Neural cell (in vitro differentiated cells): ENCODE results near the gene YIF1B. TPM values are rescaled to one million over a fixed set of nuclear protein-coding genes. Genes with fewer than 3 reads are reported as not detected.

Experiments
- H2AFZ ChIP-seq: fragments of 200-600, 300-800 bp; sonication (generic), shearing (Covaris generic); 2 replicates; pipeline ENCODE4 v1.6.0; 2014; ENCODE audit warnings: low read depth, mild to moderate bottlenecking, antibody characterized with exemption, low read length, moderate library complexity
- H3F3A ChIP-seq: fragments of 200-600 bp; shearing (Covaris generic); 2 replicates; pipeline ENCODE4 v1.6.1; 2016; ENCODE audit warnings: mild to moderate bottlenecking, moderate library complexity, mixed read lengths, antibody characterized with exemption, low read length; ENCODE audit not compliant: insufficient read depth, poor library complexity, severe bottlenecking
- H3K27ac ChIP-seq: fragments of 200-600, 300-800 bp; sonication (generic), shearing (Covaris generic); 2 replicates; pipeline ENCODE4 v1.5.1; 2014; ENCODE audit warnings: mild to moderate bottlenecking, low read length, moderate library complexity
- H3K27me3 ChIP-seq: fragments of 300-800, 200-600 bp; sonication (generic), shearing (Covaris generic); 2 replicates; pipeline ENCODE4 v1.6.0; 2014; ENCODE audit warnings: mild to moderate bottlenecking, low read depth, low read length, moderate library complexity; ENCODE audit not compliant: insufficient read depth
- H3K36me3 ChIP-seq: fragments of 300-800, 200-600 bp; sonication (generic), shearing (Covaris generic); 2 replicates; pipeline ENCODE4 v1.5.1; 2014; ENCODE audit warnings: mild to moderate bottlenecking, antibody characterized with exemption, low read length, moderate library complexity; ENCODE audit not compliant: insufficient read depth
- H3K4me2 ChIP-seq: fragments of 300-800, 200-600 bp; sonication (generic), shearing (Covaris generic); 2 replicates; pipeline ENCODE4 v1.6.0; 2014; ENCODE audit warnings: mild to moderate bottlenecking, low read length
- H3K4me3 ChIP-seq: fragments of 300-800, 200-600 bp; sonication (generic), shearing (Covaris generic); 2 replicates; pipeline ENCODE4 v1.5.1; 2014; ENCODE audit warnings: mild to moderate bottlenecking, low read length, moderate library complexity
- H3K79me2 ChIP-seq: fragments of 200-600 bp; shearing (Covaris generic); replicated peaks from 2 replicates; pipeline ENCODE4 v1.6.0; 2014; ENCODE audit warnings: mild to moderate bottlenecking, low read length, moderate library complexity; ENCODE audit not compliant: insufficient read depth
- H3K9ac ChIP-seq: fragments of 300-800, 200-600 bp; sonication (generic), shearing (Covaris generic); 2 replicates; pipeline ENCODE4 v1.6.1; 2016; ENCODE audit warnings: mild to moderate bottlenecking, low read length, mixed read lengths
- H3K9me2 ChIP-seq: fragments of 200-600 bp; shearing (Covaris generic); 2 replicates; pipeline ENCODE4 v1.6.1; 2016; ENCODE audit warnings: mild to moderate bottlenecking, low read length, mixed read lengths; ENCODE audit not compliant: insufficient read depth
- H3K9me3 ChIP-seq: fragments of 200-600, 300-800 bp; sonication (generic), shearing (Covaris generic); 2 replicates; pipeline ENCODE4 v1.6.1; 2016; ENCODE audit warnings: mild to moderate bottlenecking, mixed run types, low read length, moderate library complexity, mixed read lengths
- H4K20me1 ChIP-seq: fragments of 200-600 bp; shearing (Covaris generic); 2 replicates; pipeline ENCODE4 v1.6.1; 2016; ENCODE audit warnings: mild to moderate bottlenecking, mixed run types; ENCODE audit not compliant: insufficient read depth
- EP300 ChIP-seq: fragments of 450-650 bp; conservative IDR thresholded peaks from 2 replicates; pipeline ENCODE4 v1.6.1; 2014; ENCODE audit warnings: antibody characterized with exemption, mild to moderate bottlenecking, moderate library complexity; ENCODE audit not compliant: poor library complexity, severe bottlenecking
- EZH2 ChIP-seq: fragments of 200-600, 300-800 bp; shearing (Covaris generic), sonication (generic); IDR thresholded peaks from 2 replicates; pipeline ENCODE4 v1.6.1; 2014; ENCODE audit warnings: antibody characterized with exemption, low read length, borderline replicate concordance, mild to moderate bottlenecking; ENCODE audit not compliant: insufficient read depth, poor library complexity, severe bottlenecking
- MXI1 ChIP-seq: fragments of 450-650 bp; conservative IDR thresholded peaks from 2 replicates; pipeline ENCODE4 v1.6.1; 2014; ENCODE audit warnings: antibody characterized with exemption, mild to moderate bottlenecking; ENCODE audit not compliant: poor library complexity, severe bottlenecking
- POLR2AphosphoS5 ChIP-seq: IDR thresholded peaks from 2 replicates; pipeline ENCODE4 v1.6.1; 2012
- RAD21 ChIP-seq: fragments of 450-650 bp; conservative IDR thresholded peaks from 2 replicates; pipeline ENCODE4 v1.6.1; 2014; ENCODE audit warnings: antibody characterized with exemption, mild to moderate bottlenecking, moderate library complexity
- SMC3 ChIP-seq: fragments of 450-650 bp; conservative IDR thresholded peaks from 2 replicates; pipeline ENCODE4 v1.6.1; 2014; ENCODE audit warnings: antibody characterized with exemption, mild to moderate bottlenecking, moderate library complexity; ENCODE audit not compliant: poor library complexity
- TAF1 ChIP-seq: IDR thresholded peaks from 2 replicates; pipeline ENCODE4 v1.6.1; 2012; ENCODE audit warnings: low read depth
- polyA plus RNA-seq: library from polyadenylated mRNA; depleted of rRNA; stranded (reverse); fragments of >200 nt; gene quantifications from 2 replicates; pipeline ENCODE4 v1.2.3, GENCODE V29; 2014
- TF ChIP-seq, protein P1 (sequence below): fragments of 450-650 bp; IDR thresholded peaks from 2 replicates; pipeline ENCODE4 v1.5.1; 2014; ENCODE audit warnings: antibody characterized with exemption, mild to moderate bottlenecking, moderate library complexity; ENCODE audit not compliant: poor library complexity, severe bottlenecking
- TF ChIP-seq, protein P2 (sequence below): IDR thresholded peaks from 2 replicates; pipeline ENCODE4 v1.6.1; 2012; ENCODE audit warnings: borderline replicate concordance

The YIF1B gene
- polyA plus RNA-seq, 1 donor from 2014 or later = 84.0 TPM

DNA sequence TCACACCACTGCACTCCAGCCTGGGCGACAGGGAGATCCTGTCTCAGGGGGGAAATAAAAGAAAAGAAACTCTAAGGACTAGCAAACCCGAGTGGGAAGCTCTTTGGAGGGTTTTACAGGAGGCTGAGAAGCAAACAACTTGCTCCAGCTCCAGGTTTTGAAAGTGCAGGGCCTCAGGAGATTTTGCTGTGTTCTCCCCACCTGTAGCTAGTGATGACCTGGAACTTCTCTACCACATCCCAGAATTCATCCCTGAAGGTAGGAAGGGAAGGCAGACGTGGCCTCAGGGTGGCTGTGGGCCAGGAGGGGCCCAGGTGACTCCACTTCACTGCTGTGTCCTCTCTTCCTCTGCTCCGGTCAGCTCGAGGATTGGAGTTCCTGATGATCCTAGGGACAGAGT lies 42.3 kb upstream of the YIF1B start:
- peaks cover 23% of the 10 kb centered on the region for H3K27me3 ChIP-seq
- TF ChIP-seq TAF1 (no peak), EP300 (no peak), EZH2 (no peak), MXI1 (no peak), SMC3 (no peak), POLR2AphosphoS5 (no peak), RAD21 (no peak)
- TF ChIP-seq, protein P1, sequence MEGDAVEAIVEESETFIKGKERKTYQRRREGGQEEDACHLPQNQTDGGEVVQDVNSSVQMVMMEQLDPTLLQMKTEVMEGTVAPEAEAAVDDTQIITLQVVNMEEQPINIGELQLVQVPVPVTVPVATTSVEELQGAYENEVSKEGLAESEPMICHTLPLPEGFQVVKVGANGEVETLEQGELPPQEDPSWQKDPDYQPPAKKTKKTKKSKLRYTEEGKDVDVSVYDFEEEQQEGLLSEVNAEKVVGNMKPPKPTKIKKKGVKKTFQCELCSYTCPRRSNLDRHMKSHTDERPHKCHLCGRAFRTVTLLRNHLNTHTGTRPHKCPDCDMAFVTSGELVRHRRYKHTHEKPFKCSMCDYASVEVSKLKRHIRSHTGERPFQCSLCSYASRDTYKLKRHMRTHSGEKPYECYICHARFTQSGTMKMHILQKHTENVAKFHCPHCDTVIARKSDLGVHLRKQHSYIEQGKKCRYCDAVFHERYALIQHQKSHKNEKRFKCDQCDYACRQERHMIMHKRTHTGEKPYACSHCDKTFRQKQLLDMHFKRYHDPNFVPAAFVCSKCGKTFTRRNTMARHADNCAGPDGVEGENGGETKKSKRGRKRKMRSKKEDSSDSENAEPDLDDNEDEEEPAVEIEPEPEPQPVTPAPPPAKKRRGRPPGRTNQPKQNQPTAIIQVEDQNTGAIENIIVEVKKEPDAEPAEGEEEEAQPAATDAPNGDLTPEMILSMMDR = no peak
- TF ChIP-seq, protein P2, sequence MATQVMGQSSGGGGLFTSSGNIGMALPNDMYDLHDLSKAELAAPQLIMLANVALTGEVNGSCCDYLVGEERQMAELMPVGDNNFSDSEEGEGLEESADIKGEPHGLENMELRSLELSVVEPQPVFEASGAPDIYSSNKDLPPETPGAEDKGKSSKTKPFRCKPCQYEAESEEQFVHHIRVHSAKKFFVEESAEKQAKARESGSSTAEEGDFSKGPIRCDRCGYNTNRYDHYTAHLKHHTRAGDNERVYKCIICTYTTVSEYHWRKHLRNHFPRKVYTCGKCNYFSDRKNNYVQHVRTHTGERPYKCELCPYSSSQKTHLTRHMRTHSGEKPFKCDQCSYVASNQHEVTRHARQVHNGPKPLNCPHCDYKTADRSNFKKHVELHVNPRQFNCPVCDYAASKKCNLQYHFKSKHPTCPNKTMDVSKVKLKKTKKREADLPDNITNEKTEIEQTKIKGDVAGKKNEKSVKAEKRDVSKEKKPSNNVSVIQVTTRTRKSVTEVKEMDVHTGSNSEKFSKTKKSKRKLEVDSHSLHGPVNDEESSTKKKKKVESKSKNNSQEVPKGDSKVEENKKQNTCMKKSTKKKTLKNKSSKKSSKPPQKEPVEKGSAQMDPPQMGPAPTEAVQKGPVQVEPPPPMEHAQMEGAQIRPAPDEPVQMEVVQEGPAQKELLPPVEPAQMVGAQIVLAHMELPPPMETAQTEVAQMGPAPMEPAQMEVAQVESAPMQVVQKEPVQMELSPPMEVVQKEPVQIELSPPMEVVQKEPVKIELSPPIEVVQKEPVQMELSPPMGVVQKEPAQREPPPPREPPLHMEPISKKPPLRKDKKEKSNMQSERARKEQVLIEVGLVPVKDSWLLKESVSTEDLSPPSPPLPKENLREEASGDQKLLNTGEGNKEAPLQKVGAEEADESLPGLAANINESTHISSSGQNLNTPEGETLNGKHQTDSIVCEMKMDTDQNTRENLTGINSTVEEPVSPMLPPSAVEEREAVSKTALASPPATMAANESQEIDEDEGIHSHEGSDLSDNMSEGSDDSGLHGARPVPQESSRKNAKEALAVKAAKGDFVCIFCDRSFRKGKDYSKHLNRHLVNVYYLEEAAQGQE = no peak
- no peaks in the 10 kb centered on the region for H3K36me3 ChIP-seq
- no peak overlapping the region for H3K4me3 ChIP-seq
- H3K4me2 ChIP-seq = no peak overlapping the region
- H4K20me1 ChIP-seq = no peaks in the 10 kb centered on the region
- H3K9me2 ChIP-seq = no peaks in the 10 kb centered on the region
- H3K9ac ChIP-seq = no peak overlapping the region
- H3K9me3 ChIP-seq = no peaks in the 10 kb centered on the region
- no peak overlapping the region for H2AFZ ChIP-seq
- no peaks in the 10 kb centered on the region for H3K79me2 ChIP-seq
- H3K27ac ChIP-seq = no peak overlapping the region
- no peaks in the 10 kb centered on the region for H3F3A ChIP-seq

DNA sequence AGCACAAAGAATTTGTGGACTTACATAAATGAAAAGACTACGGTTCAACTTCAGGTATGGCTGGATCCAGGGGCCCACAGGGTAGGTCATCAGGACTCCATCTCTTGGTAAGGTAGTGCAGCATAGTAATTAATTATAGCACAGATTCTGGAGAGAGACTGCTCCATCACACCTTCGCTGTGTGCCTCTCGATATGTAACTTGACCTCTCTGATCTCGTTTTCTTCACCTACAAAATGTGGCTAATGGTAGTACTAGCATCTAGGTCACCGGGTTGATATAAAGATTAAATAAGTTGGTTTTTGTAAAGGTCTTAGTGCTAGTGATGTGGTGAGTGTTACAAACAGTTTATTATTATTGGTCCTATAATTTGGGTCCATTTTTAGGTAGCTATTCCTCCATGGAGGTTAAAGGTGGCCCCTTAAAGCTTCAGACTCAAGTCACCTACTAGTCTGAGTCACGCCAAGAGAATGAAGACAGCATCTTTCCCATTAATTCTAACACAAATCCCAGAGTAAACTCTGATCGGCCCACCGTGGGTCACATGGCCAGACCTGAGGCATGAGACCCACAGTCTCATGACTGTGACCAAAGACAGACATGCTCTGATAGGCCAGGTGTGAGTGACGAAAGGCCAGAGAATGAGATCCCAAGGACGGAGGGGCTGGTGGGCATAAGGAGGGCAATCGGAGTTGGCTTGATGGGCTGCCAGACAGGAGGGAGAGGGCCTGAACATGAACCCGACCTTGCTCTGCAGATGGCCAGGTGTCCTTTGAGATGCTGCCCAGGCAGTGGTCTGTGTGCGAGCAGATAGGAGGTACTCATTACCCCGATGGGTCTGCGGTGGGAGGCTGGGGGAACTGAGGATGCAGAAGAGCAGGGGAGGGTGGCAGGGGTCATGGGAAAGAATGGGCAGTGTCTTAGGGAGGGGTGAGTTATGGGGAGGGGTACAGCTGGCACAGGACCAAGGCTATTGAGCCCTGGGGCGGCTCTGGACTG lies 40.3 kb upstream of the YIF1B start:
- peaks cover 6% of the 10 kb centered on the region for H3K27me3 ChIP-seq
- no peaks in the 10 kb centered on the region for H4K20me1 ChIP-seq
- H3K27ac ChIP-seq = no peak overlapping the region
- H3K9me2 ChIP-seq = no peaks in the 10 kb centered on the region
- H3F3A ChIP-seq = no peaks in the 10 kb centered on the region
- H3K4me3 ChIP-seq = no peak overlapping the region
- H3K9ac ChIP-seq = no peak overlapping the region
- no peak overlapping the region for H3K4me2 ChIP-seq
- no peaks in the 10 kb centered on the region for H3K36me3 ChIP-seq
- H2AFZ ChIP-seq = no peak overlapping the region
- no peak for TF ChIP-seq POLR2AphosphoS5
- no peak for TF ChIP-seq MXI1
- TF ChIP-seq RAD21 = no peak
- TF ChIP-seq EZH2 = no peak
- TF ChIP-seq, protein P1 = no peak
- TF ChIP-seq SMC3 = no peak
- TF ChIP-seq, protein P2 = no peak
- TF ChIP-seq TAF1 = no peak
- no peak for TF ChIP-seq EP300
- H3K79me2 ChIP-seq = no peaks in the 10 kb centered on the region
- no peaks in the 10 kb centered on the region for H3K9me3 ChIP-seq
